GM23338 (cell line): ENCODE results near the gene TNFRSF8. TPM values are rescaled to one million over a fixed set of nuclear protein-coding genes. Genes with fewer than 3 reads are reported as not detected.

Source experiments
- ATAC-seq: fragments of 200-7000 bp; cut with Tn5 transposase; 3 replicates; pipeline ENCODE4 v1.9.1; 2020
- DNase-seq: peaks from one replicate; pipeline ENCODE4 v3.0.0-alpha.2; 2015; ENCODE audit warnings: low spot score
- H2AFZ ChIP-seq: fragments of 200-600 bp; sonication (generic); 2 replicates; pipeline ENCODE4 v1.8.0; 2016; ENCODE audit warnings: antibody characterized with exemption, mild to moderate bottlenecking, moderate library complexity
- H3F3A ChIP-seq: fragments of 200-600 bp; sonication (generic); replicated peaks from 2 replicates; pipeline ENCODE4 v1.8.0; 2017; ENCODE audit warnings: antibody characterized with exemption, mixed run types, low read depth
- H3K27ac ChIP-seq: fragments of 200-600 bp; sonication (generic); 2 replicates; pipeline ENCODE4 v1.6.1; 2016; ENCODE audit warnings: low read depth
- H3K27me3 ChIP-seq: fragments of 200-600 bp; sonication (generic); 2 replicates; pipeline ENCODE4 v1.8.0; 2016; ENCODE audit warnings: mild to moderate bottlenecking, mixed run types, moderate library complexity; ENCODE audit not compliant: insufficient read depth
- H3K36me3 ChIP-seq: fragments of 200-600 bp; sonication (generic); 2 replicates; pipeline ENCODE4 v1.8.0; 2016; ENCODE audit warnings: mild to moderate bottlenecking; ENCODE audit not compliant: insufficient read depth
- H3K4me1 ChIP-seq: fragments of 200-600 bp; sonication (generic); 2 replicates; pipeline ENCODE4 v1.8.0; 2016; ENCODE audit warnings: mild to moderate bottlenecking, moderate library complexity; ENCODE audit not compliant: insufficient read depth
- H3K4me2 ChIP-seq: fragments of 200-600 bp; sonication (generic); 2 replicates; pipeline ENCODE4 v1.7.1; 2017; ENCODE audit warnings: mixed run types
- H3K4me3 ChIP-seq: fragments of 200-600 bp; sonication (generic); 2 replicates; pipeline ENCODE4 v1.6.1; 2016; ENCODE audit warnings: mixed run types
- H3K79me2 ChIP-seq: fragments of 200-600 bp; sonication (generic); replicated peaks from 2 replicates; pipeline ENCODE4 v1.8.0; 2017; ENCODE audit warnings: mild to moderate bottlenecking; ENCODE audit not compliant: insufficient read depth
- H3K9me2 ChIP-seq: fragments of 200-600 bp; sonication (generic); 2 replicates; pipeline ENCODE4 v1.8.0; 2017; ENCODE audit not compliant: insufficient read depth
- H4K20me1 ChIP-seq: fragments of 200-600 bp; sonication (generic); replicated peaks from 2 replicates; pipeline ENCODE4 v1.8.0; 2017; ENCODE audit warnings: mild to moderate bottlenecking; ENCODE audit not compliant: insufficient read depth
- H3K27ac Mint-ChIP-seq: 2 replicates; pipeline ENCODE4 v1.8.0; 2020; ENCODE audit warnings: inconsistent platforms, mild to moderate bottlenecking, moderate library complexity, mixed read lengths
- H3K27me3 Mint-ChIP-seq: 3 replicates; pipeline ENCODE4 v1.8.0; 2022; ENCODE audit warnings: low read depth, mild to moderate bottlenecking, moderate library complexity, mixed read lengths, inconsistent platforms; ENCODE audit not compliant: insufficient read depth, poor library complexity
- H3K36me3 Mint-ChIP-seq: 3 replicates; pipeline ENCODE4 v1.8.0; 2021; ENCODE audit warnings: low read depth, mild to moderate bottlenecking, inconsistent platforms, moderate library complexity, mixed read lengths
- H3K4me1 Mint-ChIP-seq: 3 replicates; pipeline ENCODE4 v1.8.0; 2020; ENCODE audit warnings: mild to moderate bottlenecking, inconsistent platforms, mixed read lengths
- H3K4me3 Mint-ChIP-seq: 3 replicates; pipeline ENCODE4 v1.8.0; 2021; ENCODE audit warnings: moderate library complexity, mild to moderate bottlenecking, inconsistent platforms, mixed read lengths
- H3K9me3 Mint-ChIP-seq: 3 replicates; pipeline ENCODE4 v1.8.0; 2020; ENCODE audit warnings: moderate library complexity, mild to moderate bottlenecking, inconsistent platforms, mixed read lengths
- CREB1 ChIP-seq: fragments of 250-450 bp; sonication (Bioruptor Pico); IDR thresholded peaks from 2 replicates; pipeline ENCODE4 v1.5.0; 2020; ENCODE audit warnings: low read depth, mild to moderate bottlenecking, moderate library complexity
- EZH2 ChIP-seq: fragments of 200-600 bp; sonication (generic); IDR thresholded peaks from one replicate; pipeline ENCODE4 v1.8.0; 2017; ENCODE audit warnings: antibody characterized with exemption, mild to moderate bottlenecking, low read depth; ENCODE audit not compliant: unreplicated experiment
- EZH2phosphoT487 ChIP-seq: fragments of 200-600 bp; sonication (generic); IDR thresholded peaks from one replicate; pipeline ENCODE4 v1.8.1; 2018; ENCODE audit warnings: antibody characterized with exemption; ENCODE audit not compliant: unreplicated experiment
- JUNB ChIP-seq: IDR thresholded peaks from one replicate; pipeline ENCODE4 v1.6.1; 2016; ENCODE audit warnings: antibody characterized with exemption; ENCODE audit not compliant: unreplicated experiment
- NANOG ChIP-seq: IDR thresholded peaks from 2 replicates; pipeline ENCODE4 v1.6.1; 2016; ENCODE audit warnings: antibody characterized with exemption, borderline replicate concordance
- POLR2AphosphoS5 ChIP-seq: IDR thresholded peaks from 2 replicates; pipeline ENCODE4 v1.6.1; 2016; ENCODE audit warnings: antibody characterized with exemption, low read depth
- STAT1 ChIP-seq: IDR thresholded peaks from one replicate; pipeline ENCODE4 v1.6.1; 2016; ENCODE audit warnings: antibody characterized with exemption; ENCODE audit not compliant: unreplicated experiment
- ZNF114 ChIP-seq: fragments of 250-450 bp; sonication (Bioruptor Pico); IDR thresholded peaks from 2 replicates; pipeline ENCODE4 v1.5.0; 2020; ENCODE audit warnings: mild to moderate bottlenecking, moderate library complexity
- ZNF331 ChIP-seq: fragments of 250-450 bp; sonication (Bioruptor Pico); IDR thresholded peaks from 2 replicates; pipeline ENCODE4 v1.5.0; 2020; ENCODE audit warnings: low read depth, mild to moderate bottlenecking, moderate library complexity
- ZNF462 ChIP-seq: fragments of 250-450 bp; sonication (Bioruptor Pico); IDR thresholded peaks from 2 replicates; pipeline ENCODE4 v1.5.0; 2020; ENCODE audit warnings: mild to moderate bottlenecking, moderate library complexity
- polyA plus RNA-seq: library from polyadenylated mRNA; unstranded; fragments of >200 nt; fragmentation: Nextera tagmentation; extraction: Ambion mirVana; gene quantifications from 2 replicates; pipeline ENCODE4 v1.2.1, GENCODE V29; 2016
- total RNA-seq: library from RNA; depleted of rRNA; stranded (reverse); fragments of >200 nt; shearing (Covaris generic); gene quantifications from 2 replicates; pipeline ENCODE4 v1.2.3, GENCODE V29; 2014
- TF ChIP-seq, protein P1 (sequence below), 2 experiments: fragments of 200-600 bp in 1 of 2; sonication (generic) in 1 of 2; conservative IDR thresholded peaks; 2 replicates each; pipeline versions ENCODE4 v1.5.1 to v1.6.1; 2016 to 2017; ENCODE audit warnings: antibody characterized with exemption in 2 of 2, low read depth in 2 of 2, mild to moderate bottlenecking in 2 of 2, moderate library complexity in 1 of 2
- TF ChIP-seq, protein P2 (sequence below): IDR thresholded peaks from 2 replicates; pipeline ENCODE4 v1.6.1; 2016; ENCODE audit warnings: antibody characterized with exemption
- TF ChIP-seq, protein P3 (sequence below): IDR thresholded peaks from one replicate; pipeline ENCODE4 v1.6.1; 2018; ENCODE audit warnings: antibody characterized with exemption; ENCODE audit not compliant: unreplicated experiment

TNFRSF8 gene
- total and polyA plus RNA-seq, 2 experiments from 2014 or later = 11.7 to 28.2 TPM

GRCh38 chr1:12177999-12178441, 114.9 kb downstream of the TNFRSF8 start:
- DNase-seq = peak; percentile 40
- H3K27ac Mint-ChIP-seq = no peak overlapping the region
- H3K9me2 ChIP-seq = no peaks in the 10 kb centered on the region
- peaks cover 22% of the 10 kb centered on the region for H3K4me1 Mint-ChIP-seq
- no peaks in the 10 kb centered on the region for H3F3A ChIP-seq
- H3K36me3 Mint-ChIP-seq = no peaks in the 10 kb centered on the region
- H2AFZ ChIP-seq = no peak overlapping the region
- ATAC-seq = peak; percentile 47
- H3K4me1 ChIP-seq = peaks cover 9% of the 10 kb centered on the region; the same call in 1 of the 2 replicates
- no peaks in the 10 kb centered on the region for H4K20me1 ChIP-seq
- TF ChIP-seq, protein P1, sequence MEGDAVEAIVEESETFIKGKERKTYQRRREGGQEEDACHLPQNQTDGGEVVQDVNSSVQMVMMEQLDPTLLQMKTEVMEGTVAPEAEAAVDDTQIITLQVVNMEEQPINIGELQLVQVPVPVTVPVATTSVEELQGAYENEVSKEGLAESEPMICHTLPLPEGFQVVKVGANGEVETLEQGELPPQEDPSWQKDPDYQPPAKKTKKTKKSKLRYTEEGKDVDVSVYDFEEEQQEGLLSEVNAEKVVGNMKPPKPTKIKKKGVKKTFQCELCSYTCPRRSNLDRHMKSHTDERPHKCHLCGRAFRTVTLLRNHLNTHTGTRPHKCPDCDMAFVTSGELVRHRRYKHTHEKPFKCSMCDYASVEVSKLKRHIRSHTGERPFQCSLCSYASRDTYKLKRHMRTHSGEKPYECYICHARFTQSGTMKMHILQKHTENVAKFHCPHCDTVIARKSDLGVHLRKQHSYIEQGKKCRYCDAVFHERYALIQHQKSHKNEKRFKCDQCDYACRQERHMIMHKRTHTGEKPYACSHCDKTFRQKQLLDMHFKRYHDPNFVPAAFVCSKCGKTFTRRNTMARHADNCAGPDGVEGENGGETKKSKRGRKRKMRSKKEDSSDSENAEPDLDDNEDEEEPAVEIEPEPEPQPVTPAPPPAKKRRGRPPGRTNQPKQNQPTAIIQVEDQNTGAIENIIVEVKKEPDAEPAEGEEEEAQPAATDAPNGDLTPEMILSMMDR (conservative IDR thresholded peaks at IDR 0.05; ENCODE audit: low read depth in 2 of 2) = no peak
- TF ChIP-seq EZH2 (no peak), ZNF114 (CRISPR knock-in tag) (no peak), POLR2AphosphoS5 (no peak), EZH2phosphoT487 (no peak), JUNB (no peak), CREB1 (no peak), ZNF462 (CRISPR knock-in tag) (no peak), NANOG (no peak), ZNF331 (CRISPR knock-in tag) (no peak), STAT1 (no peak)
- TF ChIP-seq, protein P2, sequence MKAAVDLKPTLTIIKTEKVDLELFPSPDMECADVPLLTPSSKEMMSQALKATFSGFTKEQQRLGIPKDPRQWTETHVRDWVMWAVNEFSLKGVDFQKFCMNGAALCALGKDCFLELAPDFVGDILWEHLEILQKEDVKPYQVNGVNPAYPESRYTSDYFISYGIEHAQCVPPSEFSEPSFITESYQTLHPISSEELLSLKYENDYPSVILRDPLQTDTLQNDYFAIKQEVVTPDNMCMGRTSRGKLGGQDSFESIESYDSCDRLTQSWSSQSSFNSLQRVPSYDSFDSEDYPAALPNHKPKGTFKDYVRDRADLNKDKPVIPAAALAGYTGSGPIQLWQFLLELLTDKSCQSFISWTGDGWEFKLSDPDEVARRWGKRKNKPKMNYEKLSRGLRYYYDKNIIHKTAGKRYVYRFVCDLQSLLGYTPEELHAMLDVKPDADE = no peak
- TF ChIP-seq, protein P3, sequence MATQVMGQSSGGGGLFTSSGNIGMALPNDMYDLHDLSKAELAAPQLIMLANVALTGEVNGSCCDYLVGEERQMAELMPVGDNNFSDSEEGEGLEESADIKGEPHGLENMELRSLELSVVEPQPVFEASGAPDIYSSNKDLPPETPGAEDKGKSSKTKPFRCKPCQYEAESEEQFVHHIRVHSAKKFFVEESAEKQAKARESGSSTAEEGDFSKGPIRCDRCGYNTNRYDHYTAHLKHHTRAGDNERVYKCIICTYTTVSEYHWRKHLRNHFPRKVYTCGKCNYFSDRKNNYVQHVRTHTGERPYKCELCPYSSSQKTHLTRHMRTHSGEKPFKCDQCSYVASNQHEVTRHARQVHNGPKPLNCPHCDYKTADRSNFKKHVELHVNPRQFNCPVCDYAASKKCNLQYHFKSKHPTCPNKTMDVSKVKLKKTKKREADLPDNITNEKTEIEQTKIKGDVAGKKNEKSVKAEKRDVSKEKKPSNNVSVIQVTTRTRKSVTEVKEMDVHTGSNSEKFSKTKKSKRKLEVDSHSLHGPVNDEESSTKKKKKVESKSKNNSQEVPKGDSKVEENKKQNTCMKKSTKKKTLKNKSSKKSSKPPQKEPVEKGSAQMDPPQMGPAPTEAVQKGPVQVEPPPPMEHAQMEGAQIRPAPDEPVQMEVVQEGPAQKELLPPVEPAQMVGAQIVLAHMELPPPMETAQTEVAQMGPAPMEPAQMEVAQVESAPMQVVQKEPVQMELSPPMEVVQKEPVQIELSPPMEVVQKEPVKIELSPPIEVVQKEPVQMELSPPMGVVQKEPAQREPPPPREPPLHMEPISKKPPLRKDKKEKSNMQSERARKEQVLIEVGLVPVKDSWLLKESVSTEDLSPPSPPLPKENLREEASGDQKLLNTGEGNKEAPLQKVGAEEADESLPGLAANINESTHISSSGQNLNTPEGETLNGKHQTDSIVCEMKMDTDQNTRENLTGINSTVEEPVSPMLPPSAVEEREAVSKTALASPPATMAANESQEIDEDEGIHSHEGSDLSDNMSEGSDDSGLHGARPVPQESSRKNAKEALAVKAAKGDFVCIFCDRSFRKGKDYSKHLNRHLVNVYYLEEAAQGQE = no peak
- H3K4me2 ChIP-seq = no peak overlapping the region
- no peaks in the 10 kb centered on the region for H3K27me3 ChIP-seq
- H3K79me2 ChIP-seq = no peaks in the 10 kb centered on the region
- no peak overlapping the region for H3K4me3 Mint-ChIP-seq
- no peak overlapping the region for H3K4me3 ChIP-seq
- H3K36me3 ChIP-seq = no peaks in the 10 kb centered on the region
- H3K27ac ChIP-seq = no peak overlapping the region
- peaks cover 15% of the 10 kb centered on the region for H3K27me3 Mint-ChIP-seq
- H3K9me3 Mint-ChIP-seq = no peaks in the 10 kb centered on the region
